Left ventricle myocardium inferior (tissue), 1 donor: ENCODE measurements around the gene ERRFI1. TPM values are rescaled to one million over a fixed set of nuclear protein-coding genes. Genes with fewer than 3 reads are reported as not detected.
"Not testable (repeated sequence)": the region's sequence is repeated elsewhere in the genome, so short reads cannot be mapped to it uniquely, and the experiment has no call there.

Source experiments
- DNase-seq: peaks from one replicate; pipeline ENCODE4 v3.0.0-alpha.2; 2020
- H3K27ac ChIP-seq: fragments of 200-600 bp; replicated peaks from 2 replicates; pipeline ENCODE4 v1.8.0; 2021
- H3K27me3 ChIP-seq: fragments of 200-600 bp; 2 replicates; pipeline ENCODE4 v1.8.0; 2021; ENCODE audit warnings: low read depth
- H3K36me3 ChIP-seq: fragments of 200-600 bp; 2 replicates; pipeline ENCODE4 v1.8.0; 2021
- H3K4me1 ChIP-seq: fragments of 200-600 bp; 2 replicates; pipeline ENCODE4 v1.8.0; 2021
- H3K4me3 ChIP-seq: fragments of 200-600 bp; 2 replicates; pipeline ENCODE4 v1.8.0; 2021; ENCODE audit warnings: mild to moderate bottlenecking, moderate library complexity
- H3K9me3 ChIP-seq: fragments of 200-600 bp; replicated peaks from 2 replicates; pipeline ENCODE4 v1.8.0; 2021
- CTCF ChIP-seq: fragments of 200-600 bp; IDR thresholded peaks from 2 replicates; pipeline ENCODE4 v1.8.0; 2021; ENCODE audit warnings: antibody characterized with exemption, mild to moderate bottlenecking, borderline replicate concordance
- intact Hi-C: fragments of 100-400 bp; cut with micrococcal nuclease; formaldehyde crosslinking; loops from one replicate; pipeline ENCODE4 v1.11.0; 2022
- total RNA-seq: library from RNA; stranded (reverse); fragmentation: NEBNext Ultra II Directional; extraction: Animal tissue kit (Norgen Biotek cat#: 25700); gene quantifications from one replicate; pipeline ENCODE4 v1.2.1, GENCODE V29; 2021
- donor health status: DM: no; HTN: yes; CAD: no; lungs with severe emphysema.

ERRFI1 gene
- total RNA-seq, 1 donor from 2014 or later, result 10.8 TPM

DNA sequence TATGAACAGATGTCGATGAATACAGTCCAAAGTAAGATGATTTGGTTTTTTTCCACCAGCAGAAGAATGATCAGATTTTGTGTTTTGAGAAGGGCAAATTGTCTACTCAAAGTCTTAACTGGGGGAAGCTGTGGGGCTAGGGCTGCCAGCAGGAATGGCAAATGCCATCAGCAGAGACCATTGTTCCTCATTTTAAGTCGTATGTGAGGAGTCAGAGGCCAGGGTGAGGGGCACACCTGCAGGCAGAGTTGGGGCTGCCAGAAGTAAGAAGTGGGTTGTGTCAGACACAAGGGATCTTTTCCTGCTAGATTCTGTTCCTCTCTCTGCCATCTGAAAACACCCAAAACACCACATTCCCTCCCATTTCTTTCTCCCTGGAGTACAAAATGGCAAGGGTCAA is 55.9 kb downstream of the ERRFI1 start:
- H3K27ac ChIP-seq, result no peak overlapping the region
- DNase-seq, result no peak
- intact Hi-C loops, result no loop called here
- no peaks in the 10 kb centered on the region for H3K27me3 ChIP-seq
- no peak overlapping the region for H3K4me3 ChIP-seq
- H3K4me1 ChIP-seq, result peaks cover 28% of the 10 kb centered on the region
- TF ChIP-seq CTCF, result no peak
- H3K9me3 ChIP-seq, result no peaks in the 10 kb centered on the region
- peaks cover 81% of the 10 kb centered on the region for H3K36me3 ChIP-seq

GRCh38 chr1:7967651-7968050 is 58.5 kb downstream of the ERRFI1 start:
- no peak overlapping the region for H3K4me3 ChIP-seq
- peaks cover 94% of the 10 kb centered on the region for H3K36me3 ChIP-seq
- TF ChIP-seq CTCF, result no peak
- no peaks in the 10 kb centered on the region for H3K27me3 ChIP-seq
- no peaks in the 10 kb centered on the region for H3K9me3 ChIP-seq
- intact Hi-C loops, result no loop called here
- peaks cover 51% of the 10 kb centered on the region for H3K4me1 ChIP-seq
- DNase-seq, result no peak
- H3K27ac ChIP-seq, result no peak overlapping the region

DNA sequence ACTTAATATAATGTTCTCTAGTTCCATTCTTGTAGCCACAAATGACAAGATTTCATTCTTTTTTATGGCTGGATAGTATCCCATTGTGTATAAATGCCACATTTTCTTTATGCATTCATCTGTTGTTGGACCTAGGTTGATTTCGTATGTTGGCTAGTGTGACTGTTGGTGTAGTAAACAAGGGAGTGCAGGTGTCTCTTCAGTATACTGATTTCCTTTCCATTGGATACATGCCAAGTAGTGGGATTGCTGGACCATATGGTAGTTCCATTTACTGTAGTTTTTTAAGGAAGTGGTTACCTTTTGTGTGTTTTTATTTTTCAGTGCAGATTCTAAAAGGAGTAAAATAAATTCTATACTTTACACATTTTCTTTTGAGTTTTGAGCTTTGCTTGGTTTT is 58.9 kb downstream of the ERRFI1 start:
- intact Hi-C loops, result no loop called here
- Histone ChIP-seq H3K4me3 (no peak overlapping the region), H3K9me3 (no peaks in the 10 kb centered on the region), H3K27ac (no peak overlapping the region), H3K36me3 (peaks cover 89% of the 10 kb centered on the region), H3K27me3 (no peaks in the 10 kb centered on the region), H3K4me1 (peaks cover 56% of the 10 kb centered on the region)
- DNase-seq, result no peak
- no peak for TF ChIP-seq CTCF

GRCh38 chr1:7964476-7964875 is 61.6 kb downstream of the ERRFI1 start:
- Histone ChIP-seq H3K27ac (no peak overlapping the region), H3K9me3 (no peaks in the 10 kb centered on the region), H3K4me1 (peaks cover 70% of the 10 kb centered on the region), H3K27me3 (no peaks in the 10 kb centered on the region), H3K36me3 (peaks cover 62% of the 10 kb centered on the region), H3K4me3 (no peak overlapping the region)
- intact Hi-C loops, result no loop called here
- no peak for TF ChIP-seq CTCF
- no peak for DNase-seq

GRCh38 chr1:7963841-7964240 is 62.3 kb downstream of the ERRFI1 start:
- DNase-seq, H3K4me3 ChIP-seq, H3K27ac ChIP-seq, H3K9me3 ChIP-seq, H3K27me3 ChIP-seq, intact Hi-C loops: not testable (repeated sequence)
- Histone ChIP-seq H3K36me3 (peaks cover 56% of the 10 kb centered on the region), H3K4me1 (peaks cover 70% of the 10 kb centered on the region)

- H3K27me3 ChIP-seq, H3K27ac ChIP-seq, H3K4me3 ChIP-seq, DNase-seq, H3K9me3 ChIP-seq, intact Hi-C loops: not testable (repeated sequence)
- H3K4me1 ChIP-seq, result peaks cover 70% of the 10 kb centered on the region
- H3K36me3 ChIP-seq, result peaks cover 51% of the 10 kb centered on the region
Measured at GRCh38 chr1:7963378-7963730, 62.8 kb downstream of the ERRFI1 start.
